HUES48 (cell line): ENCODE measurements around the gene USP7.
"Not testable (repeated sequence)": the region's sequence is repeated elsewhere in the genome, so short reads cannot be mapped to it uniquely, and the experiment has no call there.

Experiments used
- H3K27ac ChIP-seq: one replicate; pipeline ENCODE4 v1.7.0; 2013; ENCODE audit warnings: low read depth, low read length, inconsistent platforms
- H3K27me3 ChIP-seq: 2 replicates; pipeline ENCODE4 v1.6.1; 2013; ENCODE audit warnings: mild to moderate bottlenecking, low read length; ENCODE audit not compliant: control insufficient read depth, insufficient read depth
- H3K36me3 ChIP-seq: 2 replicates; pipeline ENCODE4 v1.6.1; 2013; ENCODE audit warnings: low read length; ENCODE audit not compliant: control insufficient read depth, insufficient read depth
- H3K4me1 ChIP-seq: 2 replicates; pipeline ENCODE4 v1.6.1; 2013; ENCODE audit warnings: mild to moderate bottlenecking, low read length; ENCODE audit not compliant: control insufficient read depth, insufficient read depth
- H3K4me3 ChIP-seq: 2 replicates; pipeline ENCODE4 v1.5.1; 2013; ENCODE audit warnings: mild to moderate bottlenecking, low read depth, low read length
- H3K9ac ChIP-seq: 2 replicates; pipeline ENCODE4 v1.6.1; 2013; ENCODE audit warnings: mild to moderate bottlenecking, low read depth, low read length, moderate library complexity
- H3K9me3 ChIP-seq: 2 replicates; pipeline ENCODE4 v1.6.1; 2013; ENCODE audit warnings: low read length; ENCODE audit not compliant: control insufficient read depth, insufficient read depth

USP7 gene

DNA sequence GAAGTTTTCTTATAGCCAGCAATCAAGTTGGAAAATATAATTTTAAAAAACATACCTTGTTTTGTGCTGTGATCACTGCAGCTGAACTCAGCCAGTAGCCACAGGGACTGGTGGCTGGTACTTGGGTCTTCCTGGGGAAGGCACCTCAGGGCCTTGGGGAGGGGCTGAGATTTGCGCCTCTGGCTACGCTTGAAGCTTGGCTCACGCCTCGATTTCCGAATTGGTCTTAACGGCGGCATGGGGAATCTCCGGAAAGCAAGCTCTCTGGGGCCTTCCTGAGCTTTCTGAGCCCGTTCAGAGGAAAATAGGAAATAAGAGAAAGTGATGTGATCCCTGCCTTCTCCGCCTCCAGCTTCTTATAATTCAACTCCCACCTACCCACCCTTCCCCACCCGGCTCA lies 11.3 kb upstream of the USP7 start:
- Histone ChIP-seq H3K9ac (no peak overlapping the region), H3K27me3 (no peaks in the 10 kb centered on the region), H3K4me3 (no peak overlapping the region), H3K4me1 (no peaks in the 10 kb centered on the region), H3K9me3 (no peaks in the 10 kb centered on the region), H3K27ac (no peak overlapping the region), H3K36me3 (no peaks in the 10 kb centered on the region)

DNA sequence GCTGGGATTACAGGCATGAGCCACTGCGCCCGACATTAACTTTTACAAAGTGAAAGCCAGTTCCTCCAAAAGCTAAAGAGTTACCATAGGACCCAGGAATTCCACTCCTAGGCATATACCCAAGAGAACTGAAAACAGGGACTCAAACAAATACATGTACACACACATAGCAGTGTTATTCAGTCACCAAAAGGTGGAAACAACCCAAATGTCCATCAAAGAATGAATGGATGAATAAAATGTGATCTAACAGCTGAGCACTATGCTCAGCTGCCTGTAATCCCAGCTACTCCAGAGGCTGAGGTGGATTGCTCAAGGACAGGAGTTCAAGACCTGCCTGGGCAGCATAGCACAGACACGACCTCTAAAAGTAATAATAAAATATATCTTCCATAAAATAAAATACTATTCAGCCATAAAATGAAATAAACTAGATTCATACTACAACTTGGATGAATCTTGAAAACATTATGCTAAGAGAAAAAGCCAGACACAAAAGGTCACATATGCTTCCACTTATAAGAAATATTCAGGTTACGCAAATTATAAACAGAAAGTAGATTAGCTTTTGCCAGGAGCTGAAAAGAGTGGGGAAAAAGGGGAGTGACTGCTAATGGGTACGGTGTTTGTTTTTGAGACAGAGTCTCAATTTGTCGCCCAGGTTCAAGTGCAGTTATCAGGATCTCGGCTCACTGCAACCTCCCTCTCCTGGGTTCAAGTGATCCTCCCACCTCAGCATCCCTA lies 9.3 kb upstream of the USP7 start:
- H3K27ac ChIP-seq: no peak overlapping the region
- no peak overlapping the region for H3K4me3 ChIP-seq

GRCh38 chr16:8971416-8971815 lies 7.7 kb upstream of the USP7 start:
- Histone ChIP-seq H3K4me1 (peaks cover 12% of the 10 kb centered on the region), H3K4me3 (no peak overlapping the region), H3K9ac (no peak overlapping the region), H3K27ac (no peak overlapping the region), H3K27me3 (no peaks in the 10 kb centered on the region), H3K9me3 (no peaks in the 10 kb centered on the region), H3K36me3 (no peaks in the 10 kb centered on the region)

More for the DNA sequence above, 9.3 kb upstream of the USP7 start:
- Histone ChIP-seq H3K9me3 (no peaks in the 10 kb centered on the region), H3K4me1 (no peaks in the 10 kb centered on the region), H3K36me3 (no peaks in the 10 kb centered on the region), H3K9ac (no peak overlapping the region), H3K27me3 (no peaks in the 10 kb centered on the region)

GRCh38 chr16:8969202-8969897 lies 5.6 kb upstream of the USP7 start:
- H3K27me3 ChIP-seq, H3K9me3 ChIP-seq, H3K9ac ChIP-seq, H3K4me3 ChIP-seq, H3K27ac ChIP-seq, H3K36me3 ChIP-seq: not testable (repeated sequence)
- H3K4me1 ChIP-seq: peaks cover 22% of the 10 kb centered on the region

DNA sequence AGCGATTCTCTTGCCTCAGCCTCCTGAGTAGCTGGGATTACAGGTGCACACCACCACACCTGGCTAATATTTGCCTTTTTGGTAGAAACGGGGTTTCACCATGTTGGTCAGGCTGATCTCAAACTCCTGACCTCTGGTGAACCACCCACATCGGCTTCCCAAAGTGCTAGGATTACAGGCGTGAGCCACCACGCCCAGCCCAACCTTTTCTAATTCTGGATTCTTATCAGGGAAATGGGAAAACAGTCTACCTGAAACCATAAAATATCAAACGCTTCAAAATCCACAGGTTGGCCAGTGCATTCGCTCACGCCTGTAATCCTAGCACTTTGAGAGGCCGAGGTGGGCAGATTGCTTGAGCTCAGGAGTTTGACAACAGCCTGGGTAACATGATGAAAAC lies 4.3 kb upstream of the USP7 start:
- H3K9me3 ChIP-seq, H3K27ac ChIP-seq, H3K4me3 ChIP-seq, H3K27me3 ChIP-seq, H3K9ac ChIP-seq, H3K36me3 ChIP-seq: not testable (repeated sequence)
- peaks cover 22% of the 10 kb centered on the region for H3K4me1 ChIP-seq

DNA sequence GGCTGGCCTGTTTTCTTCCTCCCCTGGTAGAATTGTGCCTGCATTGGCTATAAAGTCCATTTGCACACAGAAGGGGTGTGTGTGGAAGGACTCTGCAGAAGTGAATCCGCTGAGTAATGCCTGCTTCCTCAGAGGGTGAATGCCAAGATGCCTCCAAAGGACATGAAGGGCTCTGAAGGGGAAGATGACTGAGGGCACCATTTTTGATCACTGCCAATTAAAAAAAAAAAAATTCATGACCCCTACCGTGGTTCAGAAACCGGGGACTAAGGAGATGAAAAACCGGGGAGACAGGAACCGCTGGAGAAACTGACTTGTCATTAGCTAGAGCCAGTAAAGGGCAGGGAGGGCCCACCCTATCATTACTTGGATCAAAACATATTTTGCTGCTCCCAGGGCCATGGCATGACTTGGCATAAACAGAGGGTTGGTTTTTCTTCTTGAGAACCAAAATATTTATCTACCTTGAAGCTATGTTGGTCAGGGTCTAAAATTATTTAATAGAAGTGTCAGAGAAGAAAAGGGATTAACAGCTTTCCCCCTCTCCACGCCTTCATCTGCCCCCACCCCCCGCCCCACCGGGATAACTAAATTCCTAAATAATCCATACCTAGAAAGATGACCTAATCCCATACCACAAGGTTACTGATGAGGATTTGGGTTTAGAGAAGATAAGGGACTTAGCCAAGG lies 3.6 kb upstream of the USP7 start:
- H3K4me3 ChIP-seq: no peak overlapping the region
- H3K27ac ChIP-seq: peak overlapping the region; percentile 72
- peaks cover 9% of the 10 kb centered on the region for H3K27me3 ChIP-seq
- no peaks in the 10 kb centered on the region for H3K9me3 ChIP-seq
- peaks cover 22% of the 10 kb centered on the region for H3K4me1 ChIP-seq
- no peak overlapping the region for H3K9ac ChIP-seq
- no peaks in the 10 kb centered on the region for H3K36me3 ChIP-seq

GRCh38 chr16:8966817-8967131 lies 3.1 kb upstream of the USP7 start:
- peaks cover 9% of the 10 kb centered on the region for H3K27me3 ChIP-seq
- no peaks in the 10 kb centered on the region for H3K36me3 ChIP-seq
- no peaks in the 10 kb centered on the region for H3K9me3 ChIP-seq
- H3K27ac ChIP-seq: peak overlapping the region; percentile 72
- H3K4me3 ChIP-seq: no peak overlapping the region
- no peak overlapping the region; the same call in 1 of the 2 replicates for H3K9ac ChIP-seq
- H3K4me1 ChIP-seq: peaks cover 25% of the 10 kb centered on the region

DNA sequence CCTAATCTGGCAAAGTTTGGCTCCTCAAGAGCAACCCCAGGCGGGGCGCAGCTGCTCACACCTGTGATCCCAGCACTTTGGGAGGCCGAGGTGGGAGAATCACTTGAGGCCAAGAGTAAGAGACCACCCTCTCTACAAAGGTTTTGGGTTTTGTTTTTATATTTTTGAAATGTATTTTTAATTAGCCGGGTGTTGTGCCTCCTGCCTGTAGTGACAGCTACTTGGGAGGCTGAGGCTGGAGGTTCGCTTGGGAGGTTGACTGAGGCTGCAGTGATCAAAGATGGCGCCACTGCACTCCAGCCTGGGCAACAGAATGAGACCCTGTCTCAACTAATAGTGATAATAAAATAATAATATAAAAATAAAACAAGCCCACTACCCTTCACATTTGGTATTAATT lies 756 bp upstream of the USP7 start:
- H3K36me3 ChIP-seq: no peaks in the 10 kb centered on the region
- peak overlapping the region; percentile 61 for H3K4me3 ChIP-seq
- peaks cover 9% of the 10 kb centered on the region for H3K27me3 ChIP-seq
- peaks cover 44% of the 10 kb centered on the region for H3K4me1 ChIP-seq
- H3K9me3 ChIP-seq: no peaks in the 10 kb centered on the region
- peak overlapping the region; percentile 75 for H3K27ac ChIP-seq
- H3K9ac ChIP-seq: no peak overlapping the region; the same call in 1 of the 2 replicates

GRCh38 chr16:8963010-8963820 lies 491 bp downstream of the USP7 start:
- Histone ChIP-seq H3K36me3 (no peaks in the 10 kb centered on the region), H3K27me3 (peaks cover 9% of the 10 kb centered on the region), H3K27ac (peak overlapping the region; percentile 32), H3K4me1 (peaks cover 57% of the 10 kb centered on the region), H3K4me3 (peak overlapping the region; percentile 89; the same call in 1 of the 2 replicates), H3K9ac (peak overlapping the region; percentile 86), H3K9me3 (no peaks in the 10 kb centered on the region)

GRCh38 chr16:8962393-8963009 lies 1.2 kb downstream of the USP7 start:
- Histone ChIP-seq H3K9ac (peak overlapping the region; percentile 86), H3K27ac (peak overlapping the region; percentile 32), H3K27me3 (peaks cover 9% of the 10 kb centered on the region), H3K4me3 (peak overlapping the region; percentile 89), H3K9me3 (no peaks in the 10 kb centered on the region), H3K4me1 (peaks cover 60% of the 10 kb centered on the region), H3K36me3 (no peaks in the 10 kb centered on the region)
